ENCODE data around the gene RSF1. TPM values are rescaled to one million over a fixed set of nuclear protein-coding genes. Genes with fewer than 3 reads are reported as not detected.

RSF1 gene
- total and polyA plus RNA-seq, 2 experiments from 2014 or later, result 51.2 to 188 TPM

- TF ChIP-seq ZNF462 (CRISPR knock-in tag; IDR thresholded peaks at IDR 0.05), result no peak
- TF ChIP-seq JUNB (IDR thresholded peaks at IDR 0.05; ENCODE audit: unreplicated experiment), result no peak
Observed at GRCh38 chr11:77806415-77806814, 14.1 kb downstream of the RSF1 start (continued).

- TF ChIP-seq ETS1 (IDR thresholded peaks at IDR 0.05) (no peak), CTCF (conservative IDR thresholded peaks at IDR 0.05; ENCODE audit: low read depth in 2 of 2) (no peak), STAT1 (IDR thresholded peaks at IDR 0.05; ENCODE audit: unreplicated experiment) (no peak), ZNF331 (CRISPR knock-in tag; IDR thresholded peaks at IDR 0.05; ENCODE audit: low read depth) (no peak)
- H4K20me1 ChIP-seq (replicated peaks; ENCODE audit: insufficient read depth), result peaks cover 79% of the 10 kb centered on the region
- no peaks in the 10 kb centered on the region; the same call in 2 of the 3 replicates for H3K9me3 Mint-ChIP-seq
Observed at GRCh38 chr11:77801477-77801876, 19.0 kb downstream of the RSF1 start.

More at GRCh38 chr11:77801477-77801876, 19.0 kb downstream of the RSF1 start:
- Mint-ChIP-seq H3K27me3 (ENCODE audit: insufficient read depth, low read depth, poor library complexity) (no peaks in the 10 kb centered on the region), H3K27ac (0 out of 2 replicates have a peak overlapping the region, but pooled peaks have one; percentile 10), H3K4me3 (no peak overlapping the region), H3K4me1 (peaks cover 16% of the 10 kb centered on the region), H3K36me3 (ENCODE audit: low read depth) (peaks cover 20% of the 10 kb centered on the region)
- Histone ChIP-seq H3K36me3 (ENCODE audit: insufficient read depth) (0 out of 2 replicates have a peak, but pooled peaks cover 8% of the 10 kb centered on the region), H3K27me3 (ENCODE audit: insufficient read depth) (no peaks in the 10 kb centered on the region), H3K4me2 (no peak overlapping the region), H3K79me2 (replicated peaks; ENCODE audit: insufficient read depth) (peaks cover 100% of the 10 kb centered on the region), H3K4me1 (ENCODE audit: insufficient read depth) (no peaks in the 10 kb centered on the region; the same call in 1 of the 2 replicates), H3K4me3 (no peak overlapping the region), H3F3A (replicated peaks; ENCODE audit: low read depth) (no peaks in the 10 kb centered on the region), H3K9me2 (ENCODE audit: insufficient read depth) (no peaks in the 10 kb centered on the region), H2AFZ (no peak overlapping the region), H3K27ac (ENCODE audit: low read depth) (peak overlapping the region; percentile 6; the same call in 1 of the 2 replicates)
- DNase-seq (ENCODE audit: low spot score) (no peak), ATAC-seq (no peak)

Measured in GM23338 (cell line).